Kidney glomerular epithelial cell (primary cell): ENCODE measurements around the gene NRIP1.
A peak's percentile ranks its signal among the peaks of the same experiment; 100 is the strongest.
"Not testable (repeated sequence)": the region's sequence is repeated elsewhere in the genome, so short reads cannot be mapped to it uniquely, and the experiment has no call there.

Experiments used
- DNase-seq: peaks from one replicate; lab custom pipeline; 2025; lab: John Stamatoyannopoulos, UW

Gene NRIP1

DNA sequence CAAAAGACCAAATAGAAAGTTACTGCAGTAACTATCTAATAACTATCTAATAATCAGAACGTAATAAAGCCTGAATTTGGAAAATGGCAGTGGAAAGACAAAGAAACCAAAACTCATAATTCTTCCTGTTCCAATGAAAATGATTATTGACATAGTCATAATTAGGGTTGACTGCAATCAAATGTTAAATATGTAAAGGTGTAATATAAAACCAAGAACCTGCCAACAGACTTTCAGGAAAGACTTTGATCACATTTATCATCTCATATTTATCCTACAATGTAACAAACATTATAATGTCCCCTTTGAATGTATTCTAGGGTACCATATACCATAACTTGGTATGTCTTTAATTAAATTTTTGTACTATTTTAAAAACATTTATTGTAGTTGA is 26.9 kb downstream of the NRIP1 start:
- DNase-seq = no peak

DNA sequence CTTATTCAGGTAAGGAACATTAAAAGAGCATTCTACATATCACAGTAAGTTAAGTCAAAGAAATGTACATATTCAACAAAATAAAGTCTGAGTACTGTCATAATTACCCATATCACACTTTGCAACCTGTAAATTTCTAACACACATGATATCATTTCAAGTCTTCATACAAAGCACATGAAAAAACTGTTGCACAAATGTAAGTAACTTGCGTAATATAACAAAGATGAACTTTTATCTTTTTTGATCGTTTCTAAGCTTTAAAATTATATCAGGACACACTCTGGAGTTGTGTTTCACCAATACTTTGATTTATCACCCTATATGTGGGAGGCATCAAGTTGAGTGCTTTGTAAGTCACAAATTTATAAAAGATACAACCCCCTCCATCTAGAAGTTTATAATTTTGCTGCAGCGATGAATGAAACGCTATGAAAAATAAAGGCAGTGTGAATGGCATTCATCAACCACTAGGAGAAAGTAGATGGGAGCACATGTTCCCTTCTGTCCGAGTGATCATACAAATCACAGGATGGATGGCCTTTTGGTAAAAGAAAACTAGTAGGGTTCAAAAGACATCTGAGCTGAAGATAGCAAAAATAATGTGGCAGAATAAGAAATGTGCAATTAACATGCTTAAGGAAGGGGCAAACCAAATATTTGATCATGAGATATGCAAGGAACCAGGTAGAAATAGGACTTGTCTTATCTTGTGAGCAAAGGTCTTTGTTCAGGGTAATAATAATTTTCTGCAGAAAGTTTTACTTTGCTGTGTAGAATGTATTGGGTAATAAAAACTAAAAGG is 27.5 kb downstream of the NRIP1 start:
- DNase-seq = no peak

DNA sequence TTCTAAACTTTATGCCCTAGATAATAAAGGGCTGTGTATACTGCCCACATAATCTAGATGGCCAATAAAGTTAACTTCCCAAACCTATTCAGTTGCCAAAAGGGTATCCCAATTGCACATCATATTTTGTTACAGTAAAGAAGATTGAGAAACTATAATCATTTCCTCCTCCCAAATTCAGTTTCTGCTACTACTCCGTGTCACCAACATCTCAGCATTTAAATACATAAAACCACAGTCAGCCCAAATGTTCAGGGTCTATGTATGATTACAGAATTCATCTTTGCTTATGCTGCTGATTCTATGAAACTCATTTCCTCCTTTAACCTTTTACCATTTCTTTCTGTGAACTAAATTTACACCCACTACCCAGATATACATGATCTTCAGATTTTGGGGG is 28.6 kb downstream of the NRIP1 start:
- no peak for DNase-seq

DNA sequence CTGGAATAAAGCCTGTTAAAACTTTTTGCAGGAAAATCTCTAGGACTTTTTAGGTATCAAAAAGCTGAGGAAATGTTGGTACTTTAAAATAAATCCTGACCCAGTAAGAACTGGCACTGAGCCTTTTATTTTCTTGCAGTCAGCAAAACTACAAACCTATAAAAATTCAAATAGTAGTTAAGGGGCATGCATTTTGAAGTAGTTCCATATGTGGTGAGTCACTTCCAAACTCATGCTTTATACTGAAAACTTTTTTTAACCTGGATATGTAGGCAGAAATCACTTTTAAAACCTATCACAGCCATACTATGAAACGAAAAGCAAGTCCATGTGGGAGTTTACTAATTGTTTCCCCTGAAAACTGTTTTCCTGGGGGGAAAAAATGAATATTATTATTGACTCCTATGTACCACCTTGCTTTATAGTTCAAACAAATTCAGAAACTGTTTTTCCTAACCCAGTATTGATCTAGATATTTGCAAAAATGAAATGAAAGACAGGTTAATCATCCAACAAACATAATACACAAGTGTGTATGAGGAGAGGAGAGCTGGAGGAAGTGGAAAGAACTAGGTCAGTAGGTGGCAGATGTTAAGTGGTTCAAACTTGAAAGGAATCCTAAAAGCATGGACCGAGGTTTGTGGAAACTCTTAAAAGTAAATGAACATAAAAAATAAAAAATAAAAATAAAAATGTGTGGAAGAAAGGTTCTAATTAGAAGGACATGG is 30.5 kb downstream of the NRIP1 start:
- DNase-seq = no peak

DNA sequence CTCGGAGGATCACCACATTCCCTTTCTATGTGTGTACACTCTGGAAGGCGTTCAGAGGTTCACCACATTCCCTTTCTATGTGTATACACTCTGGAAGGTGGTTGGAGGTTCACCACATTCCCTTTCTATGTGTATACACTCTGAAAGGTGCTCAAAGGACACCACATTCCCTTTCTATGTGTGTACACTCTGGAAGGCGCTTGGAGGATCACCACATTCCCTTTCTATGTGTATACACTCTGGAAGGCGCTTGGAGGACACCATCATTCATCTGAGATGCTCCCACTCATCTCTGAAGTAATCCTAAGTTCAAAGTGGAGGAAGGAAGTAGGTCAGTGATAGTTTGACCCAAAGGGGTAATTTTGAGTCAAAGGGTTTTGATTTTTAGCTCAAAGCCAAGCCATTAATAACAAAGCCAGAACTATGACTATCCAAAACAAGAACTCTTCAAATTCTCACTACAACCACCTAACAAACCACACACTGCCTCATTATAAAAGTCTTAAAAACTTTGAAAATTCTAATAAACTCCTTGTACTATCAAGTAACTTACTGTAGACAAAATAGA is 32.9 kb downstream of the NRIP1 start:
- DNase-seq = no peak

DNA sequence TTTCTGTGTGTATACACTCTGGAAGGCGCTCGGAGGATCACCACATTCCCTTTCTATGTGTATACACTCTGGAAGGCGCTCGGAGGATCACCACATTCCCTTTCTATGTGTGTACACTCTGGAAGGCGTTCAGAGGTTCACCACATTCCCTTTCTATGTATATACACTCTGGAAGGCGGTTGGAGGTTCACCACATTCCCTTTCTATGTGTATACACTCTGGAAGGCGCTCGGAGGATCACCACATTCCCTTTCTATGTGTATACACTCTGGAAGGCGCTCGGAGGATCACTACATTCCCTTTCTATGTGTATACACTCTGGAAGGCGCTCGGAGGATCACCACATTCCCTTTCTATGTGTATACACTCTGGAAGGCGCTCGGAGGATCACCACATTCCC is 33.4 kb downstream of the NRIP1 start:
- DNase-seq = not testable (repeated sequence)

DNA sequence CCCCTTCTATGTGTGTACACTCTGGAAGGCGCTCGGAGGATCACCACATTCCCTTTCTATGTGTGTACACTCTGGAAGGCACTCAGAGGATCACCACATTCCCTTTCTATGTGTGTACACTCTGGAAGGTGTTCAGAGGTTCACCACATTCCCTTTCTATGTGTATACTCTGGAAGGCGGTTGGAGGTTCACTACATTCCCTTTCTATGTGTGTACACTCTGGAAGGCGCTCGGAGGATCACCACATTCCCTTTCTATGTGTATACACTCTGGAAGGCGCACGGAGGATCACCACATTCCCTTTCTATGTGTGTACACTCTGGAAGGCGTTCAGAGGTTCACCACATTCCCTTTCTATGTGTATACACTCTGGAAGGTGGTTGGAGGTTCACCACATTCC is 33.9 kb downstream of the NRIP1 start:
- not testable (repeated sequence) for DNase-seq

DNA sequence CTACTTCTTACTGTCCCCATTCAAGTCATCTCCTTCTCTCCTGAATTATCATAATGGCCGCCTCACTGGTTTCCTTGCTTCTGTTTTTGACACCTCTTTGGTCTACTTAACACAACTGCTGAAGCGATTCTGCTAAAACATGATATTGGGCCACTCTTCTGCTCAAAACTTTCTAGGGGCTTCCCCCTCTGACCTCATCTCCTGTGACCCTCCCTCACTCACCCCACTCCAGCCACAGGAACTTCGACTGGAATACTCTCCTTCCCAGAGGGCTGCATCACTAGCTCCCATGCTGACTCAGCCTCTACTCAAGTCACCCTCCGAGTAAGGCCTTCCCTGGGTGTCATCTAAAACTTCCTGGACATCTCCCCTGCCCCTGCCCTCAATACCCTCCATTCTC is 35.7 kb downstream of the NRIP1 start:
- no peak for DNase-seq

DNA sequence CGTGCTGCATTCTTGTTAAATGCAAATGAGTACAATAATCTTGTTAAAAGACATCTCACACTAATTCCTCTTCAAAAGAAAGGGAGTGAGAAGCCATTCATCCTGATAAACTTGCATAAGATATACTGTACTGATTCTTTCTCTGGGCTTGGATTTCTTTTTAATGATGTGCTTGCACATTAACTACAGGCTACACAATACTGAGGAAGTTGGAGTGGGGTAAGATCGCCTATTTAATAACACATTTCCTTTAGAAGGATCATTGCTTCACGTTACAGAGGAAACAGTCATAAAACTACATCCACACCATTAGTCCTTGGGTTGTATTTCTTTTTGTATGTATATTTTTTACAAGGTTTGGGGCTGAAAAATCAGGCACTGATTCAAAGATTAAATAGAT is 36.6 kb downstream of the NRIP1 start:
- no peak for DNase-seq

DNA sequence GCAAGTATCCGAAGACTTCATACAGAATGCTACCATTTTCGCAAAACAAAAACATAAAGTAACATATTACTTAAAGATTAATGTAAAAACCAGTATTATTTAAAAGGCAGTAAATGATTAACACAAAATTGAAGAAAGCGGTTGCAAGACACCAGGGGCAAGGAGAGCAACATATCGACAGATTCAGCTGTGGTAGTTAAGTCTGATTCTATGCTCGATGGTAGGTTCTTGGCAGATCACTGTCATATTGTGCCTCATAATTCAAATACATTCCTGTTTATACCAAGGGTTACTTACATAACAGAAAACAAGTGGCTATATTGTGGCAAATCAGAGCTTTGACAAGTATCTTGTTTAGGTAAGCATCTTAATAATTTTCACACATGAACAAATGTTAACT is 37.7 kb downstream of the NRIP1 start:
- no peak for DNase-seq

DNA sequence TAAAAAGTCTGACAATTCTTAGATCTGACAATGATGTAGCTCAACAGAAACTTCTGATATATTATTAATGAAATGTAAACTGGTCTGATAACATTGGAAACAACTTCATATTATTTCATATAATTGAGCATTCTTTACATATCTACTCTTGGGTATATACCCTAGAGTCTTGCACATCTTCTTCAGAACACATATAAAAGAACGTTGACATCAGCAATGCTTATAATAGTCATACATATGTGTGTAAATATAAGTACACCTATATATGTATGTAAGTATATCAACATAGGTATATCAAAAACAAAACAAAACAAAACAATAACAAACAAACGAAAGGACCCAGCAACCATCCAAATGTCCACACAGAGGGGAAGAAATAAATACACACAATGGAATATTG is 38.4 kb downstream of the NRIP1 start:
- no peak for DNase-seq

DNA sequence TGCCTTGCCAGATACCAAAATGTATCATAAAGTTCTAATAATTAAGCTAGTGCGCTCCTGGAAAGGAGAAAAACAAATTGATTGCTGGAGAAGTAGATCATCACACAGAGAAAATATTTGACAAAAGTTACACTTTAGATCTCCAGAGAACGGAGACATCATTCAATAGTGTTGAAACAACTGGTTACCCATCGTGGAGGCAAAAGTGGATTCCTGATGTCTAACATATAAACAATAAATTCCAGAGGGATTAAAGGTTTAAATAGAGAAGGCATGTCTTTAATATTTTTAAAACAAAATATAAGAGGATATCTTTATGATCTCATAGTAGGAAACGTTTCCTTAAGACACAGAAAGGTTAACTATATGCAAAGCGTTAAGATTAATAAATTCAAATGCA is 41.0 kb downstream of the NRIP1 start:
- no peak for DNase-seq

DNA sequence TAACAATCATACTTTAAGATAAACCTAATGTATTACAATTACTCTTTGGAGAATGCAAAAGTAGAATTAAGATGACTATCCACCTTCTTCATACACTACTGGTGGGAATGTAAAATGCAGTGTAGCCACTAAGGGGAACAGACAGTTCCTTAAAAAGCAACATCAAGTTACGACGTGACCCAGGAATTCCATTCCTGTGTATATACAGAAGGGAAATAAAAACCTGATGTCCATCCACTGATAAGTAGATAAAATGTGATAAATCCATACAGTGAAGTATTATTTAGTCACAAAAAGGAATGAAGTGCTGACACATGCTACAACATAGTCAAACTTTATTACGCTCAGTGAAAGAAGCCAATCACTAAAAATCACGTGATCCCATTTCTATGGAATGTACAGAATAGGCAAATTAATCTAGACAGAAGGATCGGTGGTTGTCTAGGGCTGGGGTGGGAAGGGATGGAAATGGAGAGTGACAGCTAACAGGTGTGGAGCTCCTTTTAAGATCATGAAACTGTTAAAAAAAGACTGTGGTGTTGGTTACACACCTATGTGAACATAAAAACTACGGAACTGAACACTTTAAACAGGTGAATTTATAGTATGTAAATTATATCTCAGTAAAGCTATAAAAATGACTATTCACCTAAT is 42.1 kb downstream of the NRIP1 start:
- no peak for DNase-seq

DNA sequence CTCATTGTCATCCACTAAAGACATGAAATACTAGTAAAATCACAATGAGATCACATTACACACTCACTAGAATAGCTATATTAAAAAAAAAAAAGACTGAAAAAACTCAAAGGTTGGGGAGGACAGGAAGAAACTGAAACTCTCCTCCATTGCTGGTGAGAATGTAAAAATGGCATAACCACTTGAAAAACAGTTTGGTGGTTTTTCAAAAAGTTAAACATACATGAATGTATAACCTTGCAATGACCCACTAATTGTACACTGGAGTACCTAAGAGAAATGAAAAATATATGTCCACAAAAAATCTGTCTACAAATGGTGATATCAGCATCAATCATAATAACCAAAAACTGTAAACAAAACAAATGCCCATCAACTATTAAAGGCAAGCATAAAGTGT is 44.0 kb downstream of the NRIP1 start:
- DNase-seq = no peak

DNA sequence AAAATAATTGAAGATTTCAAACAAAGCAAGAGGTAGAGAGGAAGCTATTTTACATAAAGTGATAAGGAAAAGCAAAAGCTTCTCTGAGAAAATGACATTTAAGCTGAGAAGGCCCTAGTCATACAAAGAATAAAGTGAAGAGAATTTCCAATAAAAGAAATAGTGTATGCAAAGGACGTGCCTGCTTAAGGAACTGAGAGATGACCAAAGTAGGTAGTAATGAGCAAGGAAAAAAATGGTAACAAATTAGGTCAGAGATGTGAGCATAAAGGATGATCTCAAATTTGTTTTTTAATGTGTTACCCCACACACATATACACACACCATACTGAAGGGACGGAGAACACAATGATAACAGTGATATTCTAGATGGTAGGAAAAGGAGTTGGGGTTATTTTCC is 46.4 kb downstream of the NRIP1 start:
- DNase-seq = no peak

DNA sequence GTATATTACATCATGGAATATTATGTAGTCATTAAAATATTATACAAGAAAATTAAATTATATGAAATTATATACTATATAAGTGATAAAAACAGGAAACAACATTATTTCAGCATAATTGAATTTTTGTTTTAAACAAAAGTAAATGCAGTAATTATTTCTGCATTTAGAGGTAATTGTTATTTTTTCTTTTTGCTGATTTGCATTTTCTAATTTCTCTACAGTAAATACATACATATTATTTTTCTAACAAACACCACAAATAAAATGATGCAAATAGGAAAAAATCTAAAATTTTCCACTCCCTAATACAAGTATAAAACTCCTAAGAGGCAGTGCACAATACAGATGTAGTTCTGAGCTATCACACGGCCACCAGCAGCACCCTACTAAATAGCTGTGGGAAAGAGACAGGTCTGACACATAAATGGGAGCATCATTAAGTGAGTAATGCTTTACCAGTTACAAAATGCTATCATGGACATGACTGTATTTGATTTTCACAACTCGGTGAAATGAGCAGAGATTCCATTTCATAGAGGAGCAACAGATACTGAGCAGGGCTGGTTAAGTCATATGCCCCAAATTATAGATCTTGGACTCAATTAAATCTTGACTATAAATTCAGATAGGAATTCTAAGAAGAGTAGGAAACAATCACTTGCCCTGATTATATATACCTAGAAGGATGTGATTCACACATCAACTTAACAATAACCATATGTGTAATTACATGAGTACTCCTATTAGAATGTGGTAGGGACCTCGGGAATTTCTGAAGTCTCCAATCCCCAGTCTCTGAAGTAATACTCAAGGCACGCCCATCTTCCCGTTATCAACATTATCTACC is 49.0 kb downstream of the NRIP1 start:
- DNase-seq = peak; percentile 27

DNA sequence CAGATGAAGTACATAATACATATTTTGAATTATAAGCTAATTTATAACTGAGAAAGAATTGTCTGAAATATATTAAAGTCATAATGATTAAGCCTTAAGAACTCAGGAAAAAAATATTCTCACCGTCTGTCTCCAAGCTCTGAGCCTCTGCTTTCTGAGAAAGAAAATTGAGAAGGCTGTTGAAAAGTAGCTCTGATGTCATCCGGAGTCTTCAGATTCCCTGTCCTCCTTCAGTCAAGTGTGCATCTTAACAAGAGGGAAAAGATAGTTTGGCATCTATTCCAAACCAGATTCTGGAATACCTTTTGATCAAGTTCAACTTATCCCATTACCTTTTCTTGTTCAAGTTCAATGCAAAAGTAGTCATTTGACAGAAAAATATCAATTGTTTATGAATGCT is 50.6 kb downstream of the NRIP1 start:
- no peak for DNase-seq

DNA sequence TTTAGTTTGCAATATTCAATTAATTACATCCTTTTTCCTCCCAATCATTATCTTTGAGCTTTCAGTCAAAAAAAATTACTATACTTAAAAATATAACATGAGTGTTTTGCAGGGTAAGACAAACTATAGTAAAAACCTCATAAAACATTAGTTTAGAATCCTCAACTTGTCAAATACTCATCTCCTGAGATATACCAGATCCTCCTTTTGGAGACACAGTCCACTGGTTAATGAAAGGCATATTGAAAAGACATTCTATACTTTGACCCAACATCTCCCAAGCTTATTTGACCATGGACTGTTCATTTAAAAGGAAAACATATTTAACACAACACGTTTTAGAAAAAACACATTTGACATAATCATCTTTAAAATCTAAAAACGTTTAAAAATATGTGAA is 52.8 kb downstream of the NRIP1 start:
- DNase-seq = no peak

DNA sequence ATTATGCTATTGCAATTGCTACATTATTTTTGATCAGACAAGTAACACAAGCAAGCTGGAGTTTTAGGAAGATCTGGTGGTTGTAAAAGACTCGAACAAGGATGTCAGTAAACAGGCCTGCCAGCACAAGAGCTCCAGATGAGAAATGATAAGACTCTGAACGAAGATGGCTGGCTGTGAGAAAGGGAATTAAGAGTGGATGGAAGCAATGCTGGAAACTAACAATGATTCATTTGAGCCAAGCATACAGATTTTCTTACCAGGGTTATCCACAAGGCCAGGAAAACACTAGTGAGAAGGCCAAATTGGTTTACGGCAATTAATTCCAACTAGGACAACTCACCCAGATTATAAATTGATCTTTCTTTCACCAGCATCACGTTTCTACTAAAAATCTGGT is 54.2 kb downstream of the NRIP1 start:
- no peak for DNase-seq

DNA sequence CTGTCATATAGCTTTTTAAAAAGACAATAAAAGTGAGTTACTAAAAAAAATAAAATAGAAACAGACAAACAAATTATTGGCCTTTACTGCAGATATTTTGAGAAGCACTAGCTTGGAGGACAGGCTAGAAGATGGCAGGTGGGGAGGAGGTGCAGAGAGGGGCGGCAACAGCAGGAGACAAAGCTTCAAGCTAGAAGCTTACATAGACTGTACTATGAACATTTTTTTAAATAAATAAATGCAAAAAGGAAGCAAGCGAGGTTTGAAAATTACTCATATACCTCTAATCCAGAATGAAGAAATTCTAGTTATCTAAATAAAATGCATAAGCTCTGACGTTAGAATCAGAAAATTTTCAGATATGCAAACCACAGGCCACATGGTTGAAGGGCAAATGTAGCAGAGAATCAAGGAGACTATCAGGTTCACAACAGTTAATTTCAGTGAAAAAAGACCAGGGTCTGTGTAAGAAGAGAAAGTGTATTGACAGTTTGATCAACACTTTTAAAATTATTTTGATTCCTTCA is 54.9 kb downstream of the NRIP1 start:
- DNase-seq = no peak

DNA sequence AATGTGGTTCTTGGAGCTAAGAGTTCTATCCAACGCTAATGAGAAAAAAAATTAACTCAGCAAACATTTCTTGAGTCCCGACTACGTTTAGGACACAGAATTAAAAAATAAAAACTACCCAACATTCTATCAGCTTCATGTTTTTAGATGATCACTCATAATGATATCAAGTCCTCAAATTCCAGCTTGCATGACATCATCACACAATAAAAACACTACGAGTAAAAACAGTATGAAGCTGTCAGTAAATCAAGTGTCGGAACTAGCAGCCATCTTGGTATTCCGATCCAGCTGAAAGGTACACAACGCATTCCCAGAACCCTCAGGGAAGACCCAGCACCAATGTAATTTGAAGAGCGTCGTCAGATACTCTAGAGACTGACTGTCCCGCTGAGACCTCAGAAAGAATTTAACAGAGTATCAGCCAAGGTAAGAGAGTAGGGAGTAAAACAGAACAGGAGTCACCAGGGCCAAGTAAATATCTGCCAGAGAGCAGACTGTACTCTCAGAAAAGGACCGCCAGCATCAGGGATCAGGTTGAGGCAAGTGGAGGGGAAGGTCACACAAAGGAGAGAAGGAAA is 57.0 kb downstream of the NRIP1 start:
- no peak for DNase-seq
